IPS-11a (cell line): ENCODE results near the gene SLC9A3.

Experiments used
- H3K4me3 ChIP-seq: one replicate; pipeline ENCODE4 v1.5.1; 2013; ENCODE audit warnings: low read depth, low read length, control low read depth

Gene SLC9A3

DNA sequence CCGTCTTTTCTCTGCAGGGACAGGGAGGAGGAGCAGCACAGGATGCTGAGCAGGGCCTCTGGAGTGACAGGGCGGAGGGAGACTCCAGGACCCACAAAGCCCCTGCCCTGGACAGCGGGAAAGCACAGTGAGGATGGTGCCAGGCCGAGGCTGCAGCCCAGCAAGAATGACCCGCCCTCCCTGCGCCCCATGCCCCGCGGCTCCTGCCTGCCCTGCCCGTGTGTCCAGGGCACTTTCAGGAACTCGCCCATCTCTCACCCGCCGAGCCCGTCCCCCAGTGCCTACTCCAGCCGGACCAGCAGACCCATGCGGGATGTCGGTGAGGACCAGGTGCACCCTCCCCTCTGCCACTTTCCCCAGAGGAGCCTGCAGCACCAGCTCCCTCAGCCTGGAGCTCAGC lies 90.4 kb downstream of the SLC9A3 start:
- H3K4me3 ChIP-seq: no peak overlapping the region

GRCh38 chr5:432928-433791 lies 91.1 kb downstream of the SLC9A3 start:
- no peak overlapping the region for H3K4me3 ChIP-seq

- H3K4me3 ChIP-seq: no peak overlapping the region
Observed at GRCh38 chr5:432201-432927, 91.9 kb downstream of the SLC9A3 start.

GRCh38 chr5:431711-432050 lies 92.6 kb downstream of the SLC9A3 start:
- no peak overlapping the region for H3K4me3 ChIP-seq

DNA sequence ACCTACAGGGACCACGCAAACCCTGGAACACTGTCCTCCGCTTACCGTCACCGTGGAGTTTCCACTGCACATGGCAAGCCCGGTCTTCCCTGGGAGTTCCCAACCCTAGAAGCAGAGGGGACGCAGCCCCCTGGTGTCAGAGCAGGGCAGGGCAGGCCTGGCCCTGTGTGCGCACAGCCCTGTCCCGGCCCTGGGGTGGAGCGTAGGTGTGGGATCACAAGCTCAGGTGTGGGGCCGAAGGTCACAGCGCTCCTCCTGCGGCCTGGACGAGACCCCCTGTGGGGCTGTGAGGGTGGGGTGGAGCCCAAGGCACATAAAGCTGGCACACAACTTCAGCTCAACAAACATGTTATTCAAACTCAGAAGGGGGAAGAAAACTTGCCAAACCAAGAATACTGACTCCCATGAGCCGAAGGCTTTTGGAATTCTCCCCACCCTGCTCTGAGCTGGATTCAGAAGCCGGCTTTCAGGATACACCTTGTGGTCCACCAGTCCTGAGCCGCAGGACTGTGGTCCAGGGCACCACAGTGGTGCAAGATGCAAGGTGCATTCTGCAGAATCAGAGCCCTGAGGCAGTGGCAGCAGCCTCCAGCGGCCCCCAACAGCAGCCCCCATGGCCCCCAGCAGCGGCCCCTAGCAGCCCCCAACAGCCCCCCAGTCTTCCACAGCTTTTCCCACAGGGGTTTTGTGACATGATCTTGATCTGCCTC lies 93.1 kb downstream of the SLC9A3 start:
- H3K4me3 ChIP-seq: no peak overlapping the region

DNA sequence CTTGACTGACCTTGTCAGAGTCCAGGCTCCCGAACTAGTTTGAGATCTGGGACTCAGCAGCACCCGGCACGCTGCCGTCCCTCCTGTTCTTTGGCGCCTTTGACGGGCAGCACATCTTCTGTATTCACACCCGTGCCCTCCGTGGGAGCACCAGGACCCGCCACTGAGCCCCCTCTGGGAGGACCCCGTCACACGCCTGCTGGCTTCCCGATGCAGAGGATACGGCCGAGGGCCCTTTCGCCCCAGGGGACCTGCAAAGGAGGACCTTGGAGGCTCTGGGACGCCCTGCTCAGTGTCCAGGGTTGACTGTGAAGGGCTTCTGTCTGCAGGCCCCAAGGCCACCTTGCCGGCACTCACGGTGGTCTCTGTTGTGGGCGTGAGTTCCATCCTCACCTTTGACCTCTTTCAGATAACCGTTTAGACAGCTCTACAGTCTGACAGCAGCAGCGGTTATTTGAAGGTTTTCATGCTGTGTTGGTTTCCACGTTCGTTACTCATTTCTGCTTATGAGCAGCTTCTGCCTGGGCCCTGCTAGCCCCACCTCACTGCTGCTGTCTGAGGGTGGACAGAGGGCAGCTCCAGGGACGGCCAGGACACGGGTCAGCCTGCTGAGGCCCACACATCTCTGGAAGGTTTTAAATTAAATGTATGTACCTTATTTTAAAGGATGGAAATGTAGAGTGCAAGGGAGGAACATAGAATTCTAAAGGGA lies 93.9 kb downstream of the SLC9A3 start:
- no peak overlapping the region for H3K4me3 ChIP-seq

DNA sequence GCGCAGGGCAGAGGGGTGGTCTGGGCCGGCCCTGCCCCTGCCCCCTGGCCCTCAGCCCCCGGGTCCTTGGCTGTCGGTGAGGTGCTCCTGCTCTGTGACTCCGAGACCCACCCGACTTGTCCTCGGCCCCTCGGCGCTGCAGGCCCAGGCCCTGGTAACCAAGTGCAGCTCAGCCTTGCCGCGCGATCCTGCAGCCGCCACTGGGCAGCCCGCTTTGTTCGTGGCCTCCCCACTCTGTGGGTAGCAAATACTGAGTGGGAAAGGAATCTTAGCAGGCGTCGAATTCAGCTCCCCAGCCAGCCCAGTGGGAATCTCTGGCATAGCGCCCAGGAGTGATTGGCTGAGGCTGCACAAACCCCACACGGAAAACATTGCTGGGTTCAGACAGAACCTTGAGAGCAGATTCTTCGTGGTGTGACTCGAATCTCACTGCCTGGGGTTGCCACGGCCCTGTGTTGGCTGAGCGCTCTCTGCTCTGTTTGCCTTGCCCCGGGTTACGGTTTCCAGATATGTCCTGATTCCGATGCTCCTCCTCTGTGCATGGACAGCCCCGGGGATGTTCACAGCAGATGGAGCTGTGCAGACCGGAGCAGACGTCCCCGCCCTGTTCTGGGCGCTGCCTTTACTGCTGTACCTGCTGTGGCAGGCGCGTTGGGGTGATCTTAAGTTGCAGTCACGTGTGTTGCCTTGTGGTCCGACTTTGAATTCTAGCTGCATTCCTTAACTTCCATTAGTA lies 94.6 kb downstream of the SLC9A3 start:
- H3K4me3 ChIP-seq: no peak overlapping the region

GRCh38 chr5:428754-429452 lies 95.3 kb downstream of the SLC9A3 start:
- no peak overlapping the region for H3K4me3 ChIP-seq

DNA sequence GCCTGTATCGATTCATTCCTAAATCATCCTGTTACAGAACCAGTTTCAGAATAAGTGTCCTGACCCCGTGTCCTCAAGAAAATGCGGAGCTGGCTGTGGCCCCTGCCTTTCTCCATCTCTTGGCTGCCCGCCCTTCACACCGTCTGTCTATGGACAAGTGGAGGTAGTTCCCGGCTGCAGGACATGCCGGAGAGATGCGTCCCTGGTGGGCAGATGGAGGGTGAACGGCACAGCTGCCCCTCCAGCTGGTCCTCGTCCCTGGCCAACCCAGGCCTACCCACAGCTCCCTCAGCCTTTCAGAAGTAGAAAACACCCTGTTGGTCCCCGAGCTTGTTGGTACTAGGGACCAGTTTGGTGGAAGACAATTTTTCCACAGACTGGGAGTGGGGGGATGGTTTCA lies 96.0 kb downstream of the SLC9A3 start:
- no peak overlapping the region for H3K4me3 ChIP-seq

DNA sequence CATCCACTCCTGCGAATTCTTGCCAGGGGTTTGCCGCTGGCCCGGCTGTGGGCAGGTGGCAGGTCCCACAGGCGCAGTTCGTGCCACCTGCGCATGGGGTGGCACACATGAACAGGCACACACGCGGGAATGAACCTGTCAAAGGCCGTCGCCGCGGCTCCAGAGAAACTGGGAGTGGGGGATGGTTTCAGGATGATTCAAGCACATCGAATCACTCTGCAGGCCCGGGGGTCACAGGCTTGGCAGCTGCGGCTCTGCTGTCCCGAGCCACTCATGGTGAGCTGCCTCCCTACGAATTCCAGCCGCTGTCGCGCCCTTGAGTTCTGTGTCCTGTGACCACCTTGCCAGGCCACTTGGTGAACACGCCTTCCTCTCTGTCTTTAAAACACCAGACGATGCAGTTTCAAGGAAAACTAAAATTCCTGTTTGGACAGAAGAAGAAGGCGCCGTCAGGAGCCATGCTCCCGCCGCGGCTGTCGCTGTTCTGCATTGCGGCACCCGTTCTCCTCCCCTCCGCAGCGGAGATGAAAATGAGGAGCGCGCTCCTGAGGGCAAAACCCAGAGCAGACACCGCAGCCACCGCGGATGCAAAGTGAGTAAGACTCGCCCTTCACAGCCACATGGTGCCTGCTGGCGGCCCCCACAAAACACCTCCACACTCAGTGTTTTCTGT lies 96.7 kb downstream of the SLC9A3 start:
- no peak overlapping the region for H3K4me3 ChIP-seq

DNA sequence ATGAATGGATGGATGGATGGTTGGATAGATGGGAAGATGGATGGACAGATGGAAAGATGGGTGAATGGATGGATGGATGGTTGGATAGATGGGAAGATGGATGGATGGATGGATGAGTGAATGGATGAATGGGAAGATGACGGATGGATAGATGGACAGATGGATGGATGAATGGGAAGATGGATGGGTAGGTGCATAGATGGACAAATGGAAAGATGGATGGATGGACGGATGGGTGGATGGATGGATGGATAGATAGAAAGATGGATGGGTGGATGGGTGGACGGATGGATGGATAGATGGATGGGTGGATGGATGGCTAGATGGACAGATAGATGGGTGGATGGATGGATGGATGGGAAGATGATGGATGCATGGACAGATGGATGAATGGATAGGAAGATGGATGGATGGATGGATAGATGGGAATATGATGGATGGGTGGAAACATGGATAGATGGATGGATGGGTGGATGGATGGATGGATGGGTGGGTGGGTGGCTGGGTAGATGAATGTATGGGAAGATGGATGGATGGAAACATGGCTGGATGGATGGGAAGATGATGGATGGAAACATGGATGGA lies 97.8 kb downstream of the SLC9A3 start:
- H3K4me3 ChIP-seq: no peak overlapping the region

GRCh38 chr5:425714-426113 lies 98.5 kb downstream of the SLC9A3 start:
- no peak overlapping the region for H3K4me3 ChIP-seq

DNA sequence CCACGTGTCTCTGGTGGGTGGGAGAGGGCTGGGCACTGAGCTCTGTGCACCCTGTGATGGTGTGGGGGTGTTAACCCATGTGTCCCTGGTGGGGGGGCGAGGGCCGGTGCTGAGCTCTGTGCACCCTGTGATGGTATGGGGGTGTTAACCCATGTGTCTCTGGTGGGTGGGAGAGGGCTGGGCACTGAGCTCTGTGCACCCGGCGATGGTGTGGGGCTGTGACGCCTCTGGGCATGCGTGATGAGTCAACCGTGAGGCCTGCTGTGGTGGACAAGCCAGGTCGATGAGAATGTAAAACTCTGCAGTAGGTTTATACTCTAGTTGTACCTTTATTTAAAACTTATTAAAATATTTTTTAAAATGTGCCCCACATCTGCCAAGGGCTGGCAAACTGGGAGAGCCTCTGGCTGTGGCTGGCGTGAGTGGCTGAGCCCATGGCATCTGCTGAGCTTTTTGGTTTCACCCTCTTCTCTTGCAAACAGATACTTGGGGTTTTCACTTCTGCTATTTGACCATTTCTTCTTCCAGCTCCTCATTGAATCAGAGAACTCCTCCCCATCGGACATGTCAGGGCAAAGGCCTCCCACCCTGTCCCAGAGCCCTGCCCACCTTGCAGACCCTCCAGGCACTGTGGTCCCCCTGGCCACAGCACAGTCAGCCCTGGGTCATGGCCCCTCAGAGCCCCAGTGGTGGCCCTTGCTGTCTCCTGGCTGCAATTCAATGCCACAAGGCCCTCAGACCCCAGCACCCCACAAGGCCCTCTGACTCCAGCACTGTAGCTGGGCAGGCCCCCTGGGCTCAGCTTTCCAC lies 99.7 kb downstream of the SLC9A3 start:
- H3K4me3 ChIP-seq: no peak overlapping the region

DNA sequence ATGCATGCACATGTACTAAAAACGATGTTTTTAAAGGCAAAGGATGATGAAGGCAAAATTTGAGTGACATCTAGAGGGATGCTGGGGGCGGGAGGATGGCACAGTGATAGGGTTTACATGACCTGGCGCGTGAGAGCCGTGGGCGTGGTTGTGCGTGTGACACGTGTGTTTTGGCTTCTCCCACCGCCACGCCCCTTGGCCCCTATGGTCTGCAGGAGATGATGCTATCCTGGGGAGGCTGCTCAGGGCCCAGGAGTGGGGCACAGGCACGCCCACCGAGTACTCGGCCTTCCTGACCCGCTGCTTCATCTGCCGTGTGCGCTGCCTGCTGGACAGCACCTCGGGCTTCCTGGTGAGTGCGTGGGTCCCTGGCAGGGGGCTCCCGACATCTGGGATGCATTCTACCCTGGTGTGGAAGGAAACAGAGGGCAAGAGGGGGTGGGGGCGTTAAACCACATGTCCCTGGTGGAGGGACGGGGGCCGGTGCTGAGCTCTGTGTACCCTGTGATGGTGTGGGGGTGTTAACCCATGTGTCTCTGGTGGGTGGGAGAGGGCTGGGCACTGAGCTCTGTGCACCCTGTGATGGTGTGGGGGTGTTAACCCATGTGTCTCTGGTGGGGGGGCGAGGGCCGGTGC lies 100.5 kb downstream of the SLC9A3 start:
- no peak overlapping the region for H3K4me3 ChIP-seq

GRCh38 chr5:423233-423565 lies 101.0 kb downstream of the SLC9A3 start:
- H3K4me3 ChIP-seq: no peak overlapping the region

- H3K4me3 ChIP-seq: no peak overlapping the region
Observed at GRCh38 chr5:422323-423232, 101.7 kb downstream of the SLC9A3 start.

GRCh38 chr5:421901-422300 lies 102.3 kb downstream of the SLC9A3 start:
- no peak overlapping the region for H3K4me3 ChIP-seq
